Neural cell (in vitro differentiated cells): ENCODE measurements around the gene DPF3.

ENCODE experiments used
- CTCF ChIP-seq: fragments of 450-650 bp; IDR thresholded peaks from 2 replicates; pipeline ENCODE4 v1.5.1; 2014; ENCODE audit warnings: antibody characterized with exemption, mild to moderate bottlenecking, moderate library complexity; ENCODE audit not compliant: poor library complexity, severe bottlenecking
- POLR2AphosphoS5 ChIP-seq: IDR thresholded peaks from 2 replicates; pipeline ENCODE4 v1.6.1; 2012
- RAD21 ChIP-seq: fragments of 450-650 bp; conservative IDR thresholded peaks from 2 replicates; pipeline ENCODE4 v1.6.1; 2014; ENCODE audit warnings: antibody characterized with exemption, mild to moderate bottlenecking, moderate library complexity

GRCh38 chr14:72701237-72701565 is 192.7 kb downstream of the DPF3 start:
- TF ChIP-seq CTCF (no peak), POLR2AphosphoS5 (no peak), RAD21 (no peak)
